Endothelial cell of umbilical vein (primary cell): Measurements from ENCODE around the gene CMTM4. TPM values are rescaled to one million over a fixed set of nuclear protein-coding genes. Genes with fewer than 3 reads are reported as not detected.
A peak's percentile ranks its signal among the peaks of the same experiment; 100 is the strongest.

ENCODE experiments used
- BruUV-seq: library from RNA; stranded (reverse); fragments of 400-500 nt; replicated peaks from 2 replicates; lab custom pipeline; 2021; lab: Mats Ljungman, UMichigan
- CTCF ChIA-PET: fragments of 300-600, 350-600 bp; sonication (Branson Sonifier 250); formaldehyde crosslinking; loops from one replicate; lab custom pipeline; 2021; ENCODE audit warnings: antibody characterized with exemption, inconsistent platforms; lab: Charles Lee
- POLR2A ChIA-PET: fragments of 300-600, 350-600 bp; sonication (Branson Sonifier 250); formaldehyde crosslinking; loops from one replicate; lab custom pipeline; 2021; ENCODE audit warnings: antibody characterized with exemption, inconsistent platforms; lab: Charles Lee
- DNase-seq: peaks from one replicate; pipeline ENCODE4 v3.0.0-alpha.2; 2011; ENCODE audit warnings: low read depth, low spot score
- FAIRE-seq: peaks from 2 replicates; lab custom pipeline; 2011; peaks lifted over from hg19 to GRCh38; lab: Jason Lieb, UNC
- H2AFZ ChIP-seq: 2 replicates; pipeline ENCODE4 v1.6.0; 2012; ENCODE audit warnings: low read depth, low read length, control low read depth, inconsistent platforms
- H3K27ac ChIP-seq: 2 replicates; pipeline ENCODE4 v1.5.1; 2011; ENCODE audit warnings: low read depth, mild to moderate bottlenecking, control low read depth, low read length, moderate library complexity; ENCODE audit not compliant: insufficient read depth
- H3K27me3 ChIP-seq, 2 experiments: 2 replicates each; pipeline versions ENCODE4 v1.6.0 to v1.6.1; 2011; ENCODE audit warnings: low read length in 2 of 2, mixed read lengths in 1 of 2; ENCODE audit not compliant: control insufficient read depth in 2 of 2, insufficient read depth in 2 of 2
- H3K36me3 ChIP-seq, 2 experiments: 2 replicates in 1 of 2; 3 replicates in 1 of 2; pipeline ENCODE4 v1.5.1; 2011; ENCODE audit warnings: low read length in 2 of 2, mild to moderate bottlenecking in 1 of 2, moderate library complexity in 1 of 2; ENCODE audit not compliant: control insufficient read depth in 2 of 2, insufficient read depth in 2 of 2; ENCODE audit errors: extremely low read depth in 1 of 2
- H3K4me1 ChIP-seq: 3 replicates; pipeline ENCODE4 v1.5.1; 2011; ENCODE audit warnings: mild to moderate bottlenecking, low read length; ENCODE audit not compliant: control insufficient read depth, insufficient read depth; ENCODE audit errors: extremely low read depth
- H3K4me2 ChIP-seq: 2 replicates; pipeline ENCODE4 v1.6.1; 2011; ENCODE audit warnings: low read length, control low read depth, mixed read lengths; ENCODE audit not compliant: insufficient read depth
- H3K4me3 ChIP-seq, 3 experiments: fragments of 200-600 bp in 1 of 3; sonication (generic), shearing (Covaris generic) in 1 of 3; replicated peaks in 1 of 3; 2 replicates each; pipeline ENCODE4 v1.5.1; 2011 to 2016; ENCODE audit warnings: control low read depth in 3 of 3, low read length in 3 of 3, mild to moderate bottlenecking in 2 of 3, inconsistent platforms in 1 of 3, low read depth in 1 of 3, moderate library complexity in 1 of 3; ENCODE audit not compliant: insufficient read depth in 1 of 3
- H3K79me2 ChIP-seq: 2 replicates; pipeline ENCODE4 v1.6.0; 2012; ENCODE audit warnings: low read length, inconsistent platforms; ENCODE audit not compliant: control insufficient read depth, insufficient read depth
- H3K9ac ChIP-seq: replicated peaks from 2 replicates; pipeline ENCODE3; 2011; ENCODE audit warnings: low read length, control low read depth; ENCODE audit not compliant: insufficient read depth; ENCODE audit errors: extremely low read depth
- H3K9me1 ChIP-seq: replicated peaks from 3 replicates; pipeline ENCODE4 v1.6.0; 2011; ENCODE audit warnings: mild to moderate bottlenecking, low read length; ENCODE audit not compliant: control insufficient read depth, insufficient read depth; ENCODE audit errors: extremely low read depth
- H3K9me3 ChIP-seq: replicated peaks from 2 replicates; pipeline ENCODE4 v1.5.1; 2012; ENCODE audit warnings: low read length, inconsistent platforms; ENCODE audit not compliant: control insufficient read depth, insufficient read depth
- H4K20me1 ChIP-seq: replicated peaks from 2 replicates; pipeline ENCODE3; 2011; ENCODE audit warnings: mild to moderate bottlenecking, low read length; ENCODE audit not compliant: control insufficient read depth, insufficient read depth; ENCODE audit errors: extremely low read depth
- EZH2 ChIP-seq: IDR thresholded peaks from 2 replicates; pipeline ENCODE4 v1.6.1; 2012; ENCODE audit warnings: borderline replicate concordance, low read depth, mild to moderate bottlenecking, moderate library complexity, low read length, inconsistent platforms; ENCODE audit not compliant: severe bottlenecking
- FOS ChIP-seq: IDR thresholded peaks from 2 replicates; pipeline ENCODE4 v1.6.1; 2011; ENCODE audit warnings: mild to moderate bottlenecking, low read length, moderate library complexity, borderline replicate concordance; ENCODE audit not compliant: insufficient read depth
- GATA2 ChIP-seq: IDR thresholded peaks from 2 replicates; pipeline ENCODE4 v1.7.0; 2011; ENCODE audit warnings: low read depth, mild to moderate bottlenecking, moderate library complexity, mixed read lengths, low read length; ENCODE audit not compliant: insufficient read length, insufficient read depth
- JUN ChIP-seq: IDR thresholded peaks from 2 replicates; pipeline ENCODE4 v1.6.1; 2011; ENCODE audit warnings: borderline replicate concordance, low read depth; ENCODE audit not compliant: insufficient read length, insufficient read depth
- MYC ChIP-seq: IDR thresholded peaks from one replicate; pipeline ENCODE4 v1.6.1; 2011; ENCODE audit warnings: mild to moderate bottlenecking, low read depth, low read length
- POLR2A ChIP-seq: IDR thresholded peaks from 2 replicates; pipeline ENCODE4 v1.6.1; 2012; ENCODE audit warnings: low read depth, mild to moderate bottlenecking, control low read depth, low read length
- POLR2AphosphoS5 ChIP-seq: IDR thresholded peaks from 2 replicates; pipeline ENCODE4 v1.6.1; 2012; ENCODE audit warnings: low read depth, mild to moderate bottlenecking, control low read depth, low read length, moderate library complexity; ENCODE audit not compliant: insufficient read depth
- dilution Hi-C: fragments of 300-500 bp; cut with MboI; formaldehyde crosslinking; loops from one replicate; pipeline ENCODE4 v1.15.0; 2019; ENCODE audit warnings: low sequenced_read_pairs; ENCODE audit not compliant: extremely low pct_ligation_motif_present
- intact Hi-C: fragments of 100-400 bp; cut with micrococcal nuclease; formaldehyde crosslinking; loops from one replicate; pipeline ENCODE4 v1.10.0; 2022
- polyA plus RNA-seq, 4 experiments: library from polyadenylated mRNA; depleted of rRNA in 3 of 4; stranded (reverse) in 3 of 4; unstranded in 1 of 4; fragments of >200 nt; gene quantifications; 2 replicates each; pipeline versions ENCODE4 v1.2.1 to v1.2.3, GENCODE V29; 2011 to 2012; ENCODE audit warnings: missing spikeins in 1 of 4
- total RNA-seq: library from RNA; stranded (reverse); gene quantifications from 2 replicates; pipeline ENCODE4 v1.2.3, GENCODE V29; 2021
- TF ChIP-seq, protein P1 (sequence below): IDR thresholded peaks from 2 replicates; pipeline ENCODE4 v1.6.1; 2011; ENCODE audit not compliant: insufficient read depth, insufficient read length
- TF ChIP-seq, protein P2 (sequence below), 2 donors: IDR thresholded peaks; 1 replicate in 1 of 2; 2 replicates in 1 of 2; pipeline ENCODE4 v1.5.1; 2011; ENCODE audit warnings: low read length in 2 of 2, mild to moderate bottlenecking in 2 of 2, moderate library complexity in 2 of 2, control low read depth in 1 of 2, inconsistent platforms in 1 of 2, low read depth in 1 of 2; ENCODE audit not compliant: insufficient read depth in 1 of 2; ENCODE audit errors: extremely low read depth in 1 of 2

The CMTM4 gene
- total and polyA plus RNA-seq, 2 donors (not counting 3 experiments of a cell fraction or from before 2014, with no cell fraction given) = 9.0 to 10.7 TPM

DNA sequence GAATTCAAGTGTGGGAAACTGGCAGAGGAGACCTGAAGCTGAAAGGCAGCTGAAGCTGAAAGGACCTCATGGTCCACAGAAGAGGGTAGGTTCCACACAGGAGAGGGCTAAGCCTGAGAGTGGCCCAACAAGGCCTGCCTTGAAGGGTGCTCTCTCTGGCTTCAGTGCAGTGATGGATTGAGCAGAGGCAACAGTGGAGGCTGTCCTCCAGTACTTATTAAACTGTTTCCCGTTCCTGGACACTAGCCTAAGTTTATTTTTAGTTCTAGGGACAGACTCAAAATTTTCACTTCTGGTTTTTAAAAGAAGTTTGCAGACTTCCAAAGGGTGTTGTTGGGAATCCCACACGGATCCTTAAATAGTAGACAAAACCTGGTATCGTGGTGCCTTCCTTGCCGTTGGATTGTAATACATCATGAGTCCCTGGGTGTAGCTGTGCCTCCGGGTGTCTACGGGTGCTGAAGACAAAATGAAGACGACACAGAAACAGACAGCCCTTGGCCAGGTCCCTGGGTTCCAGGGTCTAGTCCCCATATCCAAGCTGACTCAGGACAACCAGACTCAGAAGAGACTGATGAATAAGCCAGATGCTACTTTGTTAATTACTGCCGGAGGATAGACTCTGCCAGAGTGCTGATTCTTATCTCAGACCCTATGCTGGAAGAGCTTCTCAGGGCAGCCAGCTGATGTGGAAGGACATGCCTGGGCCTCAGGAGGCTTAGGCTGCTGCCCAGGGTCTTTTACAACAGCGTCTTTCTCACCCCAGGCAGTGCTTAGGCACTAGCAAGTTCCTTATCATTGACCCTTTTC is 7.1 kb upstream of the CMTM4 start:
- Histone ChIP-seq H3K4me1 (no peaks in the 10 kb centered on the region), H3K27me3 (peaks cover 2 to 5% of the 10 kb centered on the region in 2 experiments), H4K20me1 (no peaks in the 10 kb centered on the region), H3K4me3 (no peak overlapping the region), H3K9ac (no peak overlapping the region), H3K36me3 (no peaks in the 10 kb centered on the region), H3K4me2 (no peak overlapping the region), H3K27ac (no peak overlapping the region), H2AFZ (no peak overlapping the region), H3K9me1 (no peaks in the 10 kb centered on the region), H3K79me2 (no peaks in the 10 kb centered on the region), H3K9me3 (no peaks in the 10 kb centered on the region)
- ChIA-PET POLR2A (no interaction called here), CTCF (interaction anchor here (1.2 kb wide), 1 partner anchor 34 kb away, joined by 4 read pairs; no protein-coding TSS in a partner anchor)
- no TSS peak for BruUV-seq
- DNase-seq (no peak), FAIRE-seq (no peak)
- intact Hi-C loops (no loop called here), dilution Hi-C loops (no loop called here)
- TF ChIP-seq GATA2 (peak; percentile 12), EZH2 (no peak)

DNA sequence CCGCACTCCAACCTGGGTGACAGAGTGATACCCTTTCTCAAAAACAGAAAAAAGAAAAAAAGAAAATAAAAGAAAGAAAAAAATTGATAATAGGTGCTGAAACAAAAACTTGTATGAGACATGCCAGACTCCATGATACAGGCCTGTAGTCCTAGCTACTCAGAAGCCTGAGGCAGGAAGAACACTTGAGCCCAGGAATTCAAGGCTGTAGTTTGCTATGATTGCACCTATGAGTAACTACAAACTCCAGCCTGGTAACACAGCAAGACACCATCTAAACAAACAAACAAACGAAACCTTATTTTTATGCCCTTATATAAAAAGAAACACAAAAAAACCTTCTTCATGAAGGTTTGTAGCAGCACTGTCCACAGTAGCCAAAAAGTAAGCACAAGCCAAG is 5.0 kb upstream of the CMTM4 start:
- Histone ChIP-seq H3K9ac (no peak overlapping the region), H3K4me1 (peaks cover 3% of the 10 kb centered on the region), H3K4me3 (no peak overlapping the region), H3K4me2 (no peak overlapping the region), H3K9me3 (no peaks in the 10 kb centered on the region), H3K27ac (no peak overlapping the region), H2AFZ (no peak overlapping the region), H3K36me3 (no peaks in the 10 kb centered on the region), H3K9me1 (no peaks in the 10 kb centered on the region), H3K27me3 (peaks cover 4 to 6% of the 10 kb centered on the region in 2 experiments), H4K20me1 (no peaks in the 10 kb centered on the region), H3K79me2 (no peaks in the 10 kb centered on the region)
- POLR2A ChIA-PET = no interaction called here
- BruUV-seq = no TSS peak
- no peak for DNase-seq
- FAIRE-seq = peak; percentile 33
- dilution Hi-C loops = no loop called here
- intact Hi-C loops = no loop called here
- TF ChIP-seq EZH2 = no peak
- no peak for TF ChIP-seq POLR2AphosphoS5
- no peak for TF ChIP-seq JUN
- TF ChIP-seq POLR2A = no peak
- TF ChIP-seq, protein P1, sequence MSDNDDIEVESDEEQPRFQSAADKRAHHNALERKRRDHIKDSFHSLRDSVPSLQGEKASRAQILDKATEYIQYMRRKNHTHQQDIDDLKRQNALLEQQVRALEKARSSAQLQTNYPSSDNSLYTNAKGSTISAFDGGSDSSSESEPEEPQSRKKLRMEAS = no peak
- TF ChIP-seq, protein P2, sequence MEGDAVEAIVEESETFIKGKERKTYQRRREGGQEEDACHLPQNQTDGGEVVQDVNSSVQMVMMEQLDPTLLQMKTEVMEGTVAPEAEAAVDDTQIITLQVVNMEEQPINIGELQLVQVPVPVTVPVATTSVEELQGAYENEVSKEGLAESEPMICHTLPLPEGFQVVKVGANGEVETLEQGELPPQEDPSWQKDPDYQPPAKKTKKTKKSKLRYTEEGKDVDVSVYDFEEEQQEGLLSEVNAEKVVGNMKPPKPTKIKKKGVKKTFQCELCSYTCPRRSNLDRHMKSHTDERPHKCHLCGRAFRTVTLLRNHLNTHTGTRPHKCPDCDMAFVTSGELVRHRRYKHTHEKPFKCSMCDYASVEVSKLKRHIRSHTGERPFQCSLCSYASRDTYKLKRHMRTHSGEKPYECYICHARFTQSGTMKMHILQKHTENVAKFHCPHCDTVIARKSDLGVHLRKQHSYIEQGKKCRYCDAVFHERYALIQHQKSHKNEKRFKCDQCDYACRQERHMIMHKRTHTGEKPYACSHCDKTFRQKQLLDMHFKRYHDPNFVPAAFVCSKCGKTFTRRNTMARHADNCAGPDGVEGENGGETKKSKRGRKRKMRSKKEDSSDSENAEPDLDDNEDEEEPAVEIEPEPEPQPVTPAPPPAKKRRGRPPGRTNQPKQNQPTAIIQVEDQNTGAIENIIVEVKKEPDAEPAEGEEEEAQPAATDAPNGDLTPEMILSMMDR (IDR thresholded peaks at IDR 0.05; ENCODE audit: extremely low read depth in 1 of 2, insufficient read depth in 1 of 2, low read depth in 1 of 2, low read length in 2 of 2) = no peak
- no peak for TF ChIP-seq MYC
- TF ChIP-seq GATA2 = no peak
- no peak for TF ChIP-seq FOS
- CTCF ChIA-PET = interaction anchor here (0.7 to 1.2 kb wide), 3 partner anchors 11 to 124 kb away, joined by 3 to 4 read pairs (median 3); no protein-coding TSS in a partner anchor
